ENCODE results near the gene UQCRQ. TPM values are rescaled to one million over a fixed set of nuclear protein-coding genes. Genes with fewer than 3 reads are reported as not detected.

The UQCRQ gene
- total and polyA plus RNA-seq, 12 donors, result 141 to 807 (median 522) TPM

GRCh38 chr5:132872788-132873118 lies 6.3 kb downstream of the UQCRQ start:
- H3K4me1 ChIP-seq (replicated peaks in 1 of 2), result peaks cover 0 to 3% of the 10 kb centered on the region in 2 donors
- no peak overlapping the region for H3K4me3 ChIP-seq
- H3K9me3 ChIP-seq (replicated peaks in 1 of 3), result no peaks in the 10 kb centered on the region
- intact Hi-C loops (cut with DNase I), result no loop called here
- TF ChIP-seq CTCF (IDR thresholded peaks at IDR 0.05) (no peak), POLR2A (IDR thresholded peaks at IDR 0.05) (no peak)
- no peak for DNase-seq
- H3K36me3 ChIP-seq (replicated peaks in 1 of 2), result peaks cover 0 to 49% of the 10 kb centered on the region in 2 donors
- WGBS, 4 donors, result 64 to 91% (median 84%) methylated on average over 1 of the region's 1 CpG
- H3K27me3 ChIP-seq, result no peaks in the 10 kb centered on the region
- no peak overlapping the region for H3K27ac ChIP-seq

- no peaks in the 10 kb centered on the region for H3K27me3 ChIP-seq
- H3K36me3 ChIP-seq (replicated peaks in 1 of 2), result peaks cover 0 to 49% of the 10 kb centered on the region in 2 donors
- no peak for DNase-seq
- no peaks in the 10 kb centered on the region for H3K9me3 ChIP-seq (replicated peaks in 1 of 3)
- intact Hi-C loops (cut with DNase I), result no loop called here
- no peak within 1 kb of the TSS for H3K27ac ChIP-seq
- no peak for TF ChIP-seq CTCF (IDR thresholded peaks at IDR 0.05)
- TF ChIP-seq POLR2A (IDR thresholded peaks at IDR 0.05), result no peak
- no peaks in the 10 kb centered on the region for H3K4me1 ChIP-seq (replicated peaks in 1 of 2)
- 74 to 84% (median 84%) methylated on average over 6 of the region's 6 CpGs for WGBS, 4 donors
- no peak within 1 kb of the TSS for H3K4me3 ChIP-seq
Observed at GRCh38 chr5:132873119-132873929, 6.9 kb downstream of the UQCRQ start, which contains the start of gene LEAP2. LEAP2 (plus strand) TSS chr5:132873668; CDS start chr5:132873695, 27 bp downstream.

- H3K36me3 ChIP-seq (replicated peaks in 1 of 2), result peaks cover 0 to 48% of the 10 kb centered on the region in 2 donors
- WGBS, 4 donors, result 95 to 100% (median 97%) methylated on average over 3 of the region's 3 CpGs
- intact Hi-C loops (cut with DNase I), result no loop called here
- DNase-seq, result no peak
- no peaks in the 10 kb centered on the region for H3K4me1 ChIP-seq (replicated peaks in 1 of 2)
- no peak overlapping the region for H3K4me3 ChIP-seq
- H3K27me3 ChIP-seq, result no peaks in the 10 kb centered on the region
- no peak overlapping the region for H3K27ac ChIP-seq
- TF ChIP-seq POLR2A (IDR thresholded peaks at IDR 0.05), result no peak
- no peak for TF ChIP-seq CTCF (IDR thresholded peaks at IDR 0.05)
- no peaks in the 10 kb centered on the region for H3K9me3 ChIP-seq (replicated peaks in 1 of 3)
Observed at GRCh38 chr5:132873930-132874271, 7.5 kb downstream of the UQCRQ start.

GRCh38 chr5:132876020-132876759 lies 9.7 kb downstream of the UQCRQ start:
- 88 to 92% (median 91%) methylated on average over 1 of the region's 1 CpG for WGBS, 4 donors

More at GRCh38 chr5:132876020-132876759, 9.7 kb downstream of the UQCRQ start:
- DNase-seq, result no peak
- Histone ChIP-seq H3K4me1 (replicated peaks in 1 of 2) (no peaks in the 10 kb centered on the region), H3K9me3 (replicated peaks in 1 of 3) (no peaks in the 10 kb centered on the region), H3K4me3 (no peak overlapping the region), H3K27me3 (no peaks in the 10 kb centered on the region), H3K36me3 (replicated peaks in 1 of 2) (peaks cover 0 to 58% of the 10 kb centered on the region in 2 donors), H3K27ac (no peak overlapping the region)
- intact Hi-C loops (cut with DNase I), result no loop called here
- TF ChIP-seq POLR2A (IDR thresholded peaks at IDR 0.05) (no peak), CTCF (IDR thresholded peaks at IDR 0.05) (no peak)

Measured in adrenal gland (tissue), 12 donors.